LNCaP clone FGC (cell line): Measurements from ENCODE around the gene PLCD3.

Experiments used
- DNase-seq: peaks from one replicate; pipeline ENCODE4 v3.0.0-alpha.2; 2011; ENCODE audit warnings: low read depth
- H3K4me3 ChIP-seq: 2 replicates; pipeline ENCODE4 v1.5.1; 2011; ENCODE audit warnings: mild to moderate bottlenecking, low read depth, low read length, control low read depth
- TF ChIP-seq, protein P1 (sequence below): IDR thresholded peaks from 2 replicates; pipeline ENCODE4 v1.5.1; 2012; ENCODE audit warnings: mild to moderate bottlenecking; ENCODE audit not compliant: control insufficient read depth, insufficient read depth; ENCODE audit errors: extremely low read depth

PLCD3 gene

DNA sequence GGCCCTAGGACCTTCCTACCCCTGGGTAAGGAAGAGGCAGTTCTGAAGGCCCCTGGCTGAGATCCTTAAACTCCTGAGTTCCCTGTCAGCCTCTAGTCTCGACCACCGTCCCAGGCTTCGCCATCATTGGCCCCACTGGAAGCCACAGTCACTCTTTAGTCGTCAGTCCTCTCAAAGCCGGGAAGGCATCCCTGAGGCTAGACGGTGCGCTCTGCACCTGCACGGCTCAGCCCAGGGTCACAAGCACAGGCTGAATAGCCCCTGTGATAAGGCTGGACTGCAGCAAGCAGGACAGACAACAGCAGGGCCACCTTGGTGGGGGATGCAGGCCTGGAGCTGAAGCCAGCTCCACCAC lies 12.7 kb upstream of the PLCD3 start:
- no peak for DNase-seq
- no peak overlapping the region for H3K4me3 ChIP-seq
- TF ChIP-seq, protein P1, sequence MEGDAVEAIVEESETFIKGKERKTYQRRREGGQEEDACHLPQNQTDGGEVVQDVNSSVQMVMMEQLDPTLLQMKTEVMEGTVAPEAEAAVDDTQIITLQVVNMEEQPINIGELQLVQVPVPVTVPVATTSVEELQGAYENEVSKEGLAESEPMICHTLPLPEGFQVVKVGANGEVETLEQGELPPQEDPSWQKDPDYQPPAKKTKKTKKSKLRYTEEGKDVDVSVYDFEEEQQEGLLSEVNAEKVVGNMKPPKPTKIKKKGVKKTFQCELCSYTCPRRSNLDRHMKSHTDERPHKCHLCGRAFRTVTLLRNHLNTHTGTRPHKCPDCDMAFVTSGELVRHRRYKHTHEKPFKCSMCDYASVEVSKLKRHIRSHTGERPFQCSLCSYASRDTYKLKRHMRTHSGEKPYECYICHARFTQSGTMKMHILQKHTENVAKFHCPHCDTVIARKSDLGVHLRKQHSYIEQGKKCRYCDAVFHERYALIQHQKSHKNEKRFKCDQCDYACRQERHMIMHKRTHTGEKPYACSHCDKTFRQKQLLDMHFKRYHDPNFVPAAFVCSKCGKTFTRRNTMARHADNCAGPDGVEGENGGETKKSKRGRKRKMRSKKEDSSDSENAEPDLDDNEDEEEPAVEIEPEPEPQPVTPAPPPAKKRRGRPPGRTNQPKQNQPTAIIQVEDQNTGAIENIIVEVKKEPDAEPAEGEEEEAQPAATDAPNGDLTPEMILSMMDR = no peak

DNA sequence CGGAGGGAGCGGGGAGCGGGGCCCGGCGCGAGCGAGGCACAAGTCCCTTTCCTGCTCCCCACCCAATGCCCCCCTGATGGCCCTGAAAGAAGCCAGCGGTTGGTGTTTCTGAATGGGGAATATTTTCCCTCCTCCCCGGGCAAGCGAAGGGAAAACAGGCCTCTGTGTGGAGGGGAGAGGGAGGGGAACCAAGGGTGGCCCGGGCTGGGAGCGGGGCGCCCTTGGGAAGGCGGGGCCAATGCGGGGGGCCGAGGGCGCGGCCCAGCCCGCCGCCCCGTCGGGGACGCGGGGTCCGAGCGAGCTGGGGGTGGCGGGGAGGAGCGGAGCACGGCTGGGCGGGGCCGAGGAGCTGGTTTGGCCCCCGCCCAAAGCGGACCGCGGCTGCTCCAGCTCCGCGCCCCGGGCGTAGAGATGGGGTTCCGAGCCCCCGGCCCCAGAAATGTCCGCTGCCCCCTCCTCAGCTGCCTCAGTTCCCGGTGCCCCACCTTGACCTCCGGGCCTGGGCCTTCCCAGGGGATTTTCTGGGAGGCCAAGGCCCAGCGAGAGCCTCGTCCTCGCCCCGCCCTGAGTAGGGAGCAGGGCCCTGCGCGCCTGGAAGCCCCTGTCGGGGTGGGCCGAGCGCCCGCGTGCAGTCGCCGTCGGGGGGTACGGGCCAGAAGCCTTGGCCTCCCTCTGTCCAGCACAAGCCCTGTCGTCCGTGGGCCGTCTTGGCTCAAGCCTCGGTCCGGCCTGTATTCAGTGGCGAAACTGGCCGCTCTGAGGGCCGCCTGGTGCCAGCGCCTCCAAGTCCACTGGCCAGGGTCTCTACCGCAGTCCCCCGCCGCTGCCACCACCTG lies 12.1 kb upstream of the PLCD3 start:
- H3K4me3 ChIP-seq = no peak overlapping the region
- no peak for DNase-seq
- TF ChIP-seq, protein P1 = no peak

DNA sequence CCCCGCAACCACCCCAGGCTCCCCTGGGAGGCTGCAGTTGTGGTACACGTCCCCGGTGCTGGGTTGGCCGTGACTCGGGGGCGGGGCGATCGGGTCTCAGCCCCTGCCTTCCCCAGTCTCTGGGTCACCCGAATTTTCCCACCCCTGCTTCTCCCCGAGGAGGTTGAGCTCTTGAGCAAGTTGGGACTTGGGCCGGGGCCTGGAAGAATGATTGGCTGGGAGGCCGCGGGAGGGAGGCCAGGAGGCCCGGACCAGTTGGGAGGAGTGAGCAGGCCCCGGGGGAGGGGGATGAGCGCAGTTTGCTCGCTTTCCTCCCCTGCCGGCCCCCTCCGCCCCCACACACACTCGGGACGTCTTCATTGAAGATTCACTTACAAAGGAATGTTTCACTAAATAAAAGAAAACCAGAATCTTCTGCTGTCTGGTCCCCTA lies 11.5 kb upstream of the PLCD3 start:
- DNase-seq = no peak
- TF ChIP-seq, protein P1 = no peak
- no peak overlapping the region for H3K4me3 ChIP-seq

DNA sequence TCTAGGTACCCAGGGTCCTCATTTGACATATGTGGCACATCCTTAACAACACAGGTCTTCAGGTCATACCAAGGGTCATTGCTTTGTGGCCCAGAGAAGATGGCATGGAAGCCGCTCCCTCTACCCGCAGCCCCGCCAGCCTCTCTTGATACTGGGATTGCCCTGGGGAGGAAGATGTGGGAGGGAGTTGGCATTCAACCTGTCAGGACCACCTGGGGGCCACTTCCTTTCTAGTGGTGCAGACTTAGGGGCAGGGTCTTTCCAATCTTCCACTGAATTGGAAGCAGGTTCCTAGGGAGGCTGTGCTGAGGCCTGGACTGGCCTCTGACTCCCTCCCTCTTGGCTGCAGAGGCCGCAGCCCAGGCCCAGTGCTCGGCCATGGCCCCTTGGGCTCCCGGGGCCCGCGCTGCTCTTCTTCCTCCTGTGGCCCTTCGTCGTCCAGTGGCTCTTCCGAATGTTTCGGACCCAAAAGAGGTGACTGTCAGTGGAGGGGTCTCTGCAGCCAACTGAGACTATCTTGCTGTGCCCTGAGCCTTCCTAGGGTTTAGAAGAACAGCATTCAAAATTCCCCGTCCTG lies 10.9 kb upstream of the PLCD3 start:
- TF ChIP-seq, protein P1 = no peak
- DNase-seq = no peak
- no peak overlapping the region for H3K4me3 ChIP-seq

DNA sequence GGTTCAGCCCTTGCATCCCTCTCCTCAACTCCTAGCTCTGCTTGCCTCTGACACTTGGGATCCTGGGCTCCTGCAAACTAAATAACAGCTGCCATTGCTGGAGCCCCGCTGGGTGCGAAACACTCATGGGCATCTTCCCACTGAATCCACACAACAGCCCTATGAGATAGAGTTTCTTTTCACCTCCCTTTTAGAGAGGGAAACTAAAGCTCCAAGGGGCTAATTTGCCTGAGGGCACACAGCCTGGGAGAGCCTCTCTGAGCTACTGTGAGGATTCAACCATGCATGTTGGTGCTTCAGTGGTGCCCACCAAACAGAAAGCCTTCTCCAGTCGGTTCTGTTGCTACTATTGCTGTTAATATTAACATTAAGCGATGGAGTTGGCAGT lies 7.2 kb upstream of the PLCD3 start:
- no peak for DNase-seq
- no peak overlapping the region for H3K4me3 ChIP-seq
- TF ChIP-seq, protein P1 = no peak

DNA sequence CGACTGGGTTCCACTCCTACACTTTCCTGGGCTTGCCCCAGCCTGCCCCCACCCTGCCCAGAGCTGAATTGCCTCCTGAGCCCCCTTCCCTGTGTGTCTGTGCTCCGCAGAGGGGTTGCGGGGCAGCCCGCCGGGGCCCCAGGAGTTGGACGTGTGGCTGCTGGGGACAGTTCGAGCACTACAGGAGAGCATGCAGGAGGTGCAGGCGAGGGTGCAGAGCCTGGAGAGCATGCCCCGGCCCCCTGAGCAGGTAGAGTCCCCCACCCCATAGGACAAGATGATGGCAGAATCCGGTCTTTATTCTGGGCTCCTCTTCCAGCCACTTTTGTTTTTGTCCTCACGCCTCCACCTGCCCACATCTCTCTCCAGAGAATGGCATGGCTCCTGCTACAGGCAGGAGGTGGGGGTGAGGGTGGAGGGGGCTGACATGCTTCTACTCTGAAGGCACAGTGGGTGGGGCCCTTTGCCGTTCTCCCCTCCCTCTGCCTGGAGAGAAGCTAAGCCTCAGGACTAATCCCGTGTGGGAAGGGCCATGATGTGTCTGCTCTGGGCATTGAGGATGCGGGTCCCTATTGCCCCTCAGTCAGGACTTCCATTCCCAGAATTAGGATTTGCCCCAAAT lies 6.7 kb upstream of the PLCD3 start:
- DNase-seq = no peak
- TF ChIP-seq, protein P1 = no peak

More for the DNA sequence above, 6.7 kb upstream of the PLCD3 start:
- H3K4me3 ChIP-seq = no peak overlapping the region
